Measurements from ENCODE around the gene NTM.

NTM gene

GRCh38 chr11:131683666-131684065 is 313.3 kb downstream of the NTM start:
- DNase-seq (ENCODE audit: low read depth in 1 of 2, low spot score in 1 of 2) = no peak

- no peak for DNase-seq (ENCODE audit: low read depth in 1 of 2, low spot score in 1 of 2)
Observed at GRCh38 chr11:131684111-131685060, 314.0 kb downstream of the NTM start.

DNA sequence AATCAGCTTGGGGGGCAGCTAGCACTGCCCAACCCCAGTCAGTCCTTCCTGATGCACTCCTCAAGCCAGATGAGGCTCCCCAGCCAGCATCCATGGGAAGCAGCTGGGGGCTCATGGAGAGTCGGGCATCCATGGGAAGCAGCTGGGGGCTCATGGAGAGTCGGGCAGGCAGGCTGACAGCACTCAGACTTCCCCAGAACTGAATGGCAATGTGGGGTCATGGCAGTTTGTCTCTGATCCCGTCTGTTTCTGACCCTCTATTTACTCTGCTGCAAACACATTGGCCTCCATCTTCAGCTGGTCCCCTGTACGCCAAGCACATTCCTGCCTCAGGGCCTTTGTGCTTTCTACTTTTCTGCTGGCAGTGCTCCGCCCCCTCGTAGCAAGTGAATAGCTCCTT is 314.8 kb downstream of the NTM start:
- no peak for DNase-seq (ENCODE audit: low read depth in 1 of 2, low spot score in 1 of 2)

DNA sequence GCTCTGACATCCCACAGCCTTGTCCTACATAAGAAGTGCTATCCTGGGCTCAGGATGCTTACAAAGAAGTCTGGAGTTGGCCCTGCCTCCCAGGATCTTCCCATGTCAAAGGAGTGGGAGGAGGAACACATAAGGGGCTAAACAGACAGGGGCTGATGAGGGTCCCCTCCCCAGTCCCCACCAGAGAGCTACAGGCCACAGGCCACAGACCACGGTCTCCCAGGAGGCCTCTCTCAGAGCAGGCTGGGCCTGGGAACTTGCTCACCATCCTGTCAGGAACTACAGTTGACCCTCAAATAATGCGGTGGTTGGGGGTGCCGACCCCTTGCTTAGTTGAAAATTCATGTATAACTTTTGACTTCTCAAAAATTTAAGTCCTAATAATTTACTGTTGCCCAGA is 315.5 kb downstream of the NTM start:
- DNase-seq (ENCODE audit: low read depth in 1 of 2, low spot score in 1 of 2) = no peak

GRCh38 chr11:131686836-131687235 is 316.4 kb downstream of the NTM start:
- no peak for DNase-seq (ENCODE audit: low read depth in 1 of 2, low spot score in 1 of 2)

- no peak for DNase-seq (ENCODE audit: low read depth in 1 of 2, low spot score in 1 of 2)
Observed at GRCh38 chr11:131687291-131688047, 317.1 kb downstream of the NTM start.

DNA sequence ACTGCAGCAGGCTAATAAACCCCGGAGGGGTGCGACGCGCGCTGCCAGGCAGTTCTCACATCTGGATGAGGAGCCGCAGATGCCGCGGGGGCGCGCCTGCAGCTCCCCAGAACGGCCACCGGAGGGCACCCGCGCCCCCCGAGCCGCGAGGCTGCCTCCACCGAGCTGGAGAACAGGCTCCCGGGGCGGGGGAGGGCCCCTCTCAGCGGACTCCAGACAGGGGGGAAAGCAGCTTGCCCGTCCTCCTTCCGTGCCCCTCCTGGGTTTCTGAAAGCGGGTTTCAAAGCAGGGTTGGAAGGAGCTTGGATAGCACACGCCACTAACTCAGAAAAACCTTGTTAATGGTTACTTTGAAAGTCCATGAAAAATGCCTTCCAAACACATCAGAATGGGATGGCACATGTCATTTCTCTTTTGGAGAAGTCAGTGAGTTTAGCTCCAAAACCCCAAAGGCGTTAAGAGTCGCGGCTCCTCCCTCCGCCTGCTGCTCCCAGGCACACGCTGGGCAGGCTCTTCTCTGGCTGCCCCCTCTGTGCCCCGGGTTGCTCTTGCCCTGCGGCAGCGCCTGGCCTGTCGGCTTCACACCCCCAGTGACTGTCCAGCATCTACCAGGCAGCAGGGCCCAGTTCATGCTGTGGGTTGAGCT is 317.8 kb downstream of the NTM start:
- DNase-seq (ENCODE audit: low read depth in 1 of 2, low spot score in 1 of 2) = no peak

- DNase-seq (ENCODE audit: low read depth in 1 of 2, low spot score in 1 of 2) = no peak
Observed at GRCh38 chr11:131689049-131689925, 318.9 kb downstream of the NTM start.

GRCh38 chr11:131690362-131690761 is 319.9 kb downstream of the NTM start:
- no peak for DNase-seq (ENCODE audit: low read depth in 1 of 2, low spot score in 1 of 2)

GRCh38 chr11:131690776-131691175 is 320.4 kb downstream of the NTM start:
- no peak for DNase-seq (ENCODE audit: low read depth in 1 of 2, low spot score in 1 of 2)

DNA sequence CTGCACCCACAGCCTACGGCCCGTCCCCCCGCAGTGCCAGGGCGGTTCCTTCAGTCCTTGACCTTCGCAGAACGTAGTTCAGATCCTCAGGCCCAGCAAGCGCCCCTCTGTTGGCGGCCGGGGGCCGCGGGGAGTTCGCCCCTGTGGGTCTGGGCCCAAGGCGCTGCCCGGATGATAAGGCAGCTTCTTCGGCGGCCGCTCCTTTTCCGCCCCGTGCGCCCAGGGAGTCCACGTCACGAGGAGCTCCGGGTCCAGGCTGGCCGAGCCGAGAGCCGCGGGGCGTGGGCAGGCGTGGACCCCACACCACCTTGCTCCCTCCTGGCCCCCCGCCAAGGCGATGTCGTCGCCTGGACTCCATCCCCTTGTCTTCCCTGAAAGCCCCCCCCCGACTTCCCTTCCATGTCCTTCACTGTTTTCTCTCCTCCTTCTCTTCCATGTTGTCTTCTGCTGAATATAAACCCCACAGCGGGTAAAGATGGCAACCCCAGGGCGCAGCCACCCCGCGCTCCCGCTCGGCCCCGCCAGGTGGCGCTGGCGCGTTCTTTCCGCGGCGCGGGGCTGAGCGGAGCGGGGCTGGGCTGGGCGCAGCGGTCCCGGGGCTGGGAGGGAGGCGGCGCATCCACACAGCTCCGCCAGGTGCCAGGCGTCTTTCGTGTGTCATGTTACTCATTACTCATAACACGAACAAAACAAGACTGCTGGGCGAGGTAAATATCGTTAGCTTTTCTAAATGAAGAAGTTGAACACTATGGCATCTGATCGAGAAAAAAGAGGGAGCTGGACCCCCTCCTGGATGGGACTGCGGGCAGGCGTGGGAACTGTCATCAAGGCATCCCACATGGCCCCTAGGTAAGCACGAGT is 321.0 kb downstream of the NTM start:
- no peak for DNase-seq (ENCODE audit: low read depth in 1 of 2, low spot score in 1 of 2)

- DNase-seq (ENCODE audit: low read depth in 1 of 2, low spot score in 1 of 2) = no peak
Observed at GRCh38 chr11:131692151-131692550, 321.7 kb downstream of the NTM start.

DNA sequence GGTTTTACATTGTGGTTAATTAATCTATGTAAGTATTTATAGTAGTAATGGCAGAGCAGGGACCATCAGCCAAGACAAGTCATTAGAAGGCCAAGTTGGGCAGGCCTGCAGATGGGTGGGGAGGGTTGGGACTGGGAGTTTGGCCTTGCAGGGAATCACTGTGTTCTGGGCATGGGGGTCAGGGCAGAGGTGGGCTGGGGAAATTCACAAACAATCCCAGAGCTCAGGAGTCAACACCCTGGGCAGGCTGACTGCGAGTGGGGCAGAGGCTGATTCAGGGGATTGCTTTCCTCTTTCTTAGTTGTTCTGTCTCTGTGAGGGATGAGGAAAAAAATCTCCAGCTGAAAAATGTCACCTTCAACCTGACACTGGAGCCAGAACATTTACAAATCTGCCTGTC is 322.5 kb downstream of the NTM start:
- no peak for DNase-seq (ENCODE audit: low read depth in 1 of 2, low spot score in 1 of 2)

GRCh38 chr11:131693756-131694155 is 323.3 kb downstream of the NTM start:
- DNase-seq (ENCODE audit: low read depth in 1 of 2, low spot score in 1 of 2) = no peak

DNA sequence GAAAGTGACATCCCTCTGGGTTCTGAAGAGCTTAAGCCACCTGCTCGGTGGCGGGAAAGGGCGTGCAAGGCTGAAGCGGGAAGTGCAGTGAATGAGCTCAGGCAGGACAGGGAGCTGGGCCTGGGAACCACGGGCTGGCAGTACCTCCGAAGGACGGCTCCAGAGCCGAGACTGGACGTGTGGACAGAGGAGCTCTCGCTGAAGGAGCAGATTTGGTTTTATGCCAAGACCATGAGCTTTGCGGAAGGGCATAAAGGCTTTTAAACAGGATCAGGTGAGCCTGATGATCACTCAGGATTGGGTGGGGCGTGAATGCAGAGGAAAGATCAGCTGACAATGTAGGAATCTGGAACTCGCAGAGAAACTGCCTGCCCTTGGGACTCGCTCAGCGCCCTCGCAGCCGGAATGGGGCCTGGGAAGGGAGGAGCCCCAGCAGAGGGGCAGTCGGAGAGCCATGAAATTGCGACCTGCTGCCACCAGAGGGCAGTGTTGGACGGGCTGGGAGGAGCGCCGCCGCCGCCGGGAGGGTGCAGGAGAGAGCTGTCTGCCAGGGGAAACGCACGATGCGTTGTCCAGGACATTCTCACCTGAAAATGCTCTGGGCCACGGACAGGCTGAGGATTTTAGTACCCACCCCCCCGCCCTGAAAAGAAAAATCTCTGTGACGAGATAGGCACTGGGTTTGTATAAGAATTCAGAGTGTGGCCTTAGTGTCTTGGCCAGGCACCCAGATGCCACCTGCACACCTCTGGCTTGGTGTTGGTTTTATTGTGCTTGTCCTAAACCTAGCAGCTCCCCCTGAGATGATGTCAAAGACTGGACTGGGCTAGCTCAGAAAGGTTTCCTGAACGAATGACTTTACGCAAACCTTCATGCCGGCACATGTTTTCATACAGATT is 324.4 kb downstream of the NTM start:
- peak in 1 of 2 donors; percentile 25 for DNase-seq (ENCODE audit: low read depth in 1 of 2, low spot score in 1 of 2)

DNA sequence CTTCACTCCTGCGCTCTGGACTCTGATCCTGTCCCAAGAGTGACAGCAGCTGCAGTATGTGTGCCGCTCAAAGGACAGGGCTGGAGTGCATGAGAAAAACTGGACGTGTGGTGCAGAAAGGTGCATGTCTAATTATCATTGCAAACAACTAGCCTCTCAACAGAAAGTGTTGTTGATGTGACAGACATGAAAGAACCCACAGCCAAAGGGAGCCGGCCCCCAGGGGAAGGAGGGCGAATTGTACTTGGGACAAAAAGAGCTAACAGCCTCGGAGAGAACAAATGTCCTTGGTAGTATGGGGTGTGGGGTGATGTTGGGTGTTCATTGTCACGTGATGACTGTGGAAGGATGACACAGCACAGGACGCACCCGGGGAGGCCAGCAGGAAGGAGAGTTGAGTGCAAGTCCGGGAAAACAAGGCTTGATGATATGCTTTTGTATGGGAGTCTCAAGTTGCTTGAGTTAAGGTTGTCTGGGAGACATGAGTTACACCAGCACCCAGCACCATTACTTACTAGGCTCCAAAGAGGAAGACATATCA is 325.5 kb downstream of the NTM start:
- no peak for DNase-seq (ENCODE audit: low read depth in 1 of 2, low spot score in 1 of 2)

GRCh38 chr11:131696690-131697089 is 326.3 kb downstream of the NTM start:
- DNase-seq (ENCODE audit: low read depth in 1 of 2, low spot score in 1 of 2) = no peak

GRCh38 chr11:131703311-131703710 is 332.9 kb downstream of the NTM start:
- DNase-seq (ENCODE audit: low read depth in 1 of 2, low spot score in 1 of 2) = no peak

GRCh38 chr11:131704682-131705081 is 334.3 kb downstream of the NTM start:
- no peak for DNase-seq (ENCODE audit: low read depth in 1 of 2, low spot score in 1 of 2)
